AG10803 (cell line): ENCODE results near the gene EIF6.

Source experiments
- DNase-seq: peaks from one replicate; pipeline ENCODE4 v3.0.0; 2010; ENCODE audit warnings: low read depth
- H3K4me3 ChIP-seq: 2 replicates; pipeline ENCODE4 v1.5.1; 2011; ENCODE audit warnings: mild to moderate bottlenecking, low read length, control low read depth
- TF ChIP-seq, protein P1 (sequence below): conservative IDR thresholded peaks from 2 replicates; pipeline ENCODE4 v1.5.1; 2011; ENCODE audit warnings: mild to moderate bottlenecking, low read length, control low read depth, inconsistent platforms

EIF6 gene

DNA sequence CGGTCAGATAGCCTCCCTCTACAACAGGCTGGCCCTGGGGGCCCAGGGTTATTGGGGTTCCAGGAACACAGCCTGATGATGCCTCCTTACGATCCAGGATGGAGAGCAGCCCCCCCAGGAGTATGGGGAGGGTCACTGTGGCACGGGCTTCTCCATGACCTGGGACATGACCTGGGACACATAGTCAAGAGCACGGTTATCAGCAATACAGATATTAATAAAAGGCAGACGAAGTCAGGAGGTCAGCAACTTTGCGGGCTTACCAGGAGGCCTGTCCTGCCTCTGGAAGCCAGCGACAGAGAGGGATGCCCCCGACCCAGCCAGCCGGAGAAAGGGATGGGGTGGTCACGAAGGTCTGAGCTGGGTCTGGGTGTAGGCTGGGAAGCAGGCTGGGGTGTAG is 7.4 kb downstream of the EIF6 start:
- TF ChIP-seq, protein P1, sequence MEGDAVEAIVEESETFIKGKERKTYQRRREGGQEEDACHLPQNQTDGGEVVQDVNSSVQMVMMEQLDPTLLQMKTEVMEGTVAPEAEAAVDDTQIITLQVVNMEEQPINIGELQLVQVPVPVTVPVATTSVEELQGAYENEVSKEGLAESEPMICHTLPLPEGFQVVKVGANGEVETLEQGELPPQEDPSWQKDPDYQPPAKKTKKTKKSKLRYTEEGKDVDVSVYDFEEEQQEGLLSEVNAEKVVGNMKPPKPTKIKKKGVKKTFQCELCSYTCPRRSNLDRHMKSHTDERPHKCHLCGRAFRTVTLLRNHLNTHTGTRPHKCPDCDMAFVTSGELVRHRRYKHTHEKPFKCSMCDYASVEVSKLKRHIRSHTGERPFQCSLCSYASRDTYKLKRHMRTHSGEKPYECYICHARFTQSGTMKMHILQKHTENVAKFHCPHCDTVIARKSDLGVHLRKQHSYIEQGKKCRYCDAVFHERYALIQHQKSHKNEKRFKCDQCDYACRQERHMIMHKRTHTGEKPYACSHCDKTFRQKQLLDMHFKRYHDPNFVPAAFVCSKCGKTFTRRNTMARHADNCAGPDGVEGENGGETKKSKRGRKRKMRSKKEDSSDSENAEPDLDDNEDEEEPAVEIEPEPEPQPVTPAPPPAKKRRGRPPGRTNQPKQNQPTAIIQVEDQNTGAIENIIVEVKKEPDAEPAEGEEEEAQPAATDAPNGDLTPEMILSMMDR = no peak
- DNase-seq = no peak
- peak overlapping the region; percentile 88 for H3K4me3 ChIP-seq

- TF ChIP-seq, protein P1 = no peak
- peak overlapping the region; percentile 88 for H3K4me3 ChIP-seq
- DNase-seq = no peak
These were observed 8.2 kb downstream of the EIF6 start for GRCh38 chr20:35276408-35276807.

DNA sequence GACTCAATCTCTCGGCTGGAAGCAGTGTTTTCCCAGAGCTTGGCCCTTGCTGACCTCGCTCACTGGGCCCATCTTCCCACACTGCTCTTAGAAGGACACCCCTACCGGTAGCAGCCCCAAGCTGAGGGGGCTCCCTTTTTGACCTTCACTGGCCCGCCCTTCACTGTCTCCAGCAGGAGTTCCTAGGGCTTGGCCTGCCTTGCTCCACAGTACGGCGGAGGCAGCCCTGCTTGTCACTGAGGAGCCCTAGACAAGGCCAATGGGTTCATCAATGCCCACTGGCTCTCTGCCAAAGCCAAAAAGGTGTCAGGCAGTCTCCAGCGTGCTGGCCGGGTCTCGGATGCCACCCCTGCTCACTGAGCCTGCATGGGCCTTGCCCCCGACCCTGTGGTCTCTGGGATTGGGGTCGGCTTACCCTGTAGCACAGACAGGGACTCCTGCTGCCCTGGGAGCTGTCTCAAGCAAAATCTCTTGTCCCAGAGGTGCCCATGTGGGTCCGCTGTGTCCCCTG is 8.8 kb downstream of the EIF6 start:
- no peak overlapping the region for H3K4me3 ChIP-seq
- TF ChIP-seq, protein P1 = no peak
- DNase-seq = no peak

DNA sequence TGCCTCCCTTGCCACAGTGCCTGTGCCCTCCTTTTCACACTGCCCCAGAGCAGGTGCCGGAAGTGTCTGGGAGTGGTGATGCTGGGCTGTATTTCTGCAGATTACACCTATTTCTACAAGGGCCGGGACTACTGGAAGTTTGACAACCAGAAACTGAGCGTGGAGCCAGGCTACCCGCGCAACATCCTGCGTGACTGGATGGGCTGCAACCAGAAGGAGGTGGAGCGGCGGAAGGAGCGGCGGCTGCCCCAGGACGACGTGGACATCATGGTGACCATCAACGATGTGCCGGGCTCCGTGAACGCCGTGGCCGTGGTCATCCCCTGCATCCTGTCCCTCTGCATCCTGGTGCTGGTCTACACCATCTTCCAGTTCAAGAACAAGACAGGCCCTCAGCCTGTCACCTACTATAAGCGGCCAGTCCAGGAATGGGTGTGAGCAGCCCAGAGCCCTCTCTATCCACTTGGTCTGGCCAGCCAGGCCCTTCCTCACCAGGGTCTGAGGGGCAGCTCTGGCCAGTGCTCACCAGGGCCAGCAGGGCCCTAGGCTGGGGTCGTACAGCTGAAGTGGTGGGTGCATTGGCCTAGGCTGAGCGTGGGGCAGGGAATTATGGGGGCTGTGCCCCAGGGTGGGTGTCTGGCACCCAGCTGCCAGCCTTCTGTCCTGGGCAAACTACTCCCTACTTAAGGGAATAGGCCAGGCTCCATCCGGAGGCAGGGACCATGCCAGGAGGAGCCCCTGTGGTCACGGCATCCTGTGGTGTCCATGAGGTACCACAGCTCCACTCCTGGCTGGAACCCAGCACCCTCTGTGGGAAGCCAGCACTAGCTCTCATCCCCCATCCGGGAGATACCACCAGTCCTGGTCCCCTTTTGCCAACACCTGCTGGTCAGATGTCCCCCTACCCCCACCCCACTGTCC is 10.1 kb downstream of the EIF6 start:
- no peak overlapping the region for H3K4me3 ChIP-seq
- DNase-seq = no peak
- TF ChIP-seq, protein P1 = no peak

- DNase-seq = no peak
- TF ChIP-seq, protein P1 = no peak
- no peak overlapping the region for H3K4me3 ChIP-seq
These were observed 11.0 kb downstream of the EIF6 start for GRCh38 chr20:35273449-35274171.

GRCh38 chr20:35271904-35272303 is 12.7 kb downstream of the EIF6 start:
- DNase-seq = peak; percentile 39
- TF ChIP-seq, protein P1 = no peak
- no peak overlapping the region for H3K4me3 ChIP-seq
